Measurements from ENCODE around the gene C17orf67.

Gene C17orf67

DNA sequence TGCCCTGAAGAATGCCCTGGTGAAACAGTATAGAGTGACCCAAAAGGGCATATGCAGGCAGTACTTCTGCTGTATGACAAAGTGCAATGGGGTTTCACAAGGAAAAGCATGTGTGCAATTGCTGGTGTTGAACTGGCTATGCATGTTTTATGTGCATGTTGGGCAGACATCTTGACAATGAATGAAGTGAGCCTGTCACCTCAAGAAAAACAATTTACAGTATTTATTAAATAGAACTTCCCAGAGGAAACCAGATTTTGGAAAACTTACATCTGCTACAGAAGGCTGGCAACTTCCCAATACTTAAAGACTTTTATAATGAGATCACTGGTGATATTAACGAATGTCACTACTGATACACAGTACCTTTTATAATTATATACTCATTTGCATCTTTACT is 30.6 kb downstream of the C17orf67 start:
- Mint-ChIP-seq H3K27ac (no peak overlapping the region), H3K4me1 (no peaks in the 10 kb centered on the region), H3K9me3 (no peaks in the 10 kb centered on the region), H3K4me3 (no peak overlapping the region), H3K36me3 (peaks cover 9% of the 10 kb centered on the region), H3K27me3 (no peaks in the 10 kb centered on the region)

DNA sequence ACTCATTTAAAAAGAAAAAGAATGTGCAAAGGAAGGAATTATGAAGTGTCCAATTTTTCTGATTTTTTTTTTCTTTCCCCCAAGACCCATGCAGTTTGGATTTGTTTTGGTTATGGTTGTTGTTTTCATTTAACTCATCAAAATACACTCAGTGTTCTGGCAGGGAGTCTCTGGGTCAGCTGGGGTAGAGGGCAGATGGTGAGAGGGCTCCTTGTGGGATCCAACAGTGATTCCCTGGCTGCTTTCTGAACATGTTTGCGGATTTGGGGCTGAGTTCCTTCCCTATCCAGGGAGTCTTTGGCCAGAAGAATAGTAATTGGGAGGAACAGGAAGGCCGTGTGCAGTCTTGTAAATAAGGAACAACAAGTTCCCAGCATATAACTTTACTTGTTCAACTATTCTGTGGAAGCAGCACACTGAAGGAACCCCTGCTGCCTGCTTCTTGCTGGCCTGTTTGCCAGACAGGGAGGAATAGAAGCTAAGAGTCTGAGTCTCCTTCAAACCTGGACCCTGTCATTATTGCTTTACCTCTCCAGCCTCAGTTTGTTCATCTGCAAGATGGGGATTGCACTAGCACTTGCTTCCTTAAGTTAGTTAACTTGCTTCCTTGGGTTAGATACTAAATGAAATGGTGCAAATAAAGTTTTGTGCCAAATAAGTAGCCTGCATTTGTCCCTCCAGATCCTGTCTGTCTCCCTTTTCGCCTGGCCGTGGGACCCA is 32.1 kb downstream of the C17orf67 start:
- Mint-ChIP-seq H3K27ac (no peak overlapping the region), H3K4me1 (no peaks in the 10 kb centered on the region), H3K36me3 (peaks cover 5% of the 10 kb centered on the region), H3K27me3 (no peaks in the 10 kb centered on the region), H3K9me3 (no peaks in the 10 kb centered on the region), H3K4me3 (no peak overlapping the region)

DNA sequence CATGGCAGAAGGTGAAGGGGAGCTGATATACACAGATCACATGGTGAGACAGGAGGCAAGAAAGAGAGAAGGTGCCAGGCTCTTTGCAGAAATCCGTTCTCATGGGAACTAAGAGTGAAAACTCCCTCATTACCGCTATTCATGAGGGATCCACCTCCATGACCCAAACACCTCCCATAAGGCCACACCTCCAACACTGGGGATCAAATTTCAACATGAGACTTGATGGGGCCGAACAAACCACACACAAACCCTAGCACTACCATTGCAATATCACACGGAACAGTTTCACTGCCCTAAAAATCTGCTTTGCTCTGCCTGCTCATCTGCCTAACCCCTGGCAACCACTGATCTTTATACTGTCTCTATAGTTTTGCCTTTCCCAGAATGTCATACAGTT is 34.8 kb downstream of the C17orf67 start:
- H3K9me3 Mint-ChIP-seq: no peaks in the 10 kb centered on the region
- no peaks in the 10 kb centered on the region for H3K4me1 Mint-ChIP-seq
- H3K27me3 Mint-ChIP-seq: no peaks in the 10 kb centered on the region
- H3K4me3 Mint-ChIP-seq: no peak overlapping the region
- peaks cover 6% of the 10 kb centered on the region for H3K36me3 Mint-ChIP-seq
- H3K27ac Mint-ChIP-seq: no peak overlapping the region

DNA sequence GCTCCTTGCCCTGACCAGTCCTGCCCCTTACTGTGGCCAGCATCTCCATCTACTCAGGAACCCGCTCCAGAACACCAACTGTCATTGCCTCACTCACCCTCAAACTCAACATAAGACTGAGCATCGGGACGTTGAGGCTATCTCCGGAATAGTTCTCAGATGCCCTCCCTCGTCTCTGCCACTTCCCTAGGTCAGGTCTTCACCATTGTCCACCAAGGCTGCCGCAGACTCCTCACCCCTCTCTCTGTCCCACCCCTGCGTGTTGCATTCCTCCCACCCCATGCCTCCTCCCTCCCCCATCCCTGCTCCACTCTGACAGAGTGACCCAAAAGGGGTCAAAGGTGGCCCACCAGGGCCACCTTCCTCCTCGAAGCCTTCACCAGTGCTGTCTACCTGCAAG is 37.2 kb downstream of the C17orf67 start:
- H3K9me3 Mint-ChIP-seq: peaks cover 7% of the 10 kb centered on the region
- no peak overlapping the region for H3K4me3 Mint-ChIP-seq
- no peaks in the 10 kb centered on the region for H3K27me3 Mint-ChIP-seq
- H3K27ac Mint-ChIP-seq: no peak overlapping the region
- no peaks in the 10 kb centered on the region for H3K4me1 Mint-ChIP-seq
- peaks cover 11% of the 10 kb centered on the region for H3K36me3 Mint-ChIP-seq

DNA sequence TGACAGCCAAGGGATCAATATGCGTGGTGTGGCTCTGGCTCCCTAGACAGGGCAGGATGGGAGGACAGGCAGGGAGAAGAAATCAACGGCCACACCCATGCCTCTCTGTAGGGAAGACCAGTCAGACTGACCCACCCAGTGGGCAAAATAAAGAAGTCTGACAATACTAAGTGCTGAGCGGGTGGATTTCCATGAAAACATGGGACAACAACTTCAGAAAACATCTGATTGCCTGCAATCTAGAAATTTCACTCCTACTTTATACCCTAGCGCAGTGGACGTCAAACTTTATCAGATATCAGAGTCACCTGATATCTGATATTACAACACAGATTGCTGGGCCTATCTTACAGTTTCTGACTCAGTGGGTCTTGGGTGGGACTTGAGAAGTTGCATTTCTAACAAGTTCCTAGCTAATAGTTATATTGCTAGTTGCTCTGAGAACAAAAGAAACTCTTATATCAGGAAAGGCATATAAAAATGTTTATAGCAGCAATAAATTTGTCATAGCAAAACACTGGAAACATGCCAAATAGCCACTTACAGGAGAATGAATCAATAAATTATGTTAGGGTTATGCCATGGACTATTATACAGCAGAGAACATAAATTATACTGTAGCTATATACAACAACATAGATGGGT is 38.4 kb downstream of the C17orf67 start:
- H3K9me3 Mint-ChIP-seq: peaks cover 7% of the 10 kb centered on the region
- no peaks in the 10 kb centered on the region for H3K4me1 Mint-ChIP-seq
- H3K36me3 Mint-ChIP-seq: peaks cover 13% of the 10 kb centered on the region
- no peak overlapping the region for H3K4me3 Mint-ChIP-seq
- no peak overlapping the region for H3K27ac Mint-ChIP-seq
- no peaks in the 10 kb centered on the region for H3K27me3 Mint-ChIP-seq

DNA sequence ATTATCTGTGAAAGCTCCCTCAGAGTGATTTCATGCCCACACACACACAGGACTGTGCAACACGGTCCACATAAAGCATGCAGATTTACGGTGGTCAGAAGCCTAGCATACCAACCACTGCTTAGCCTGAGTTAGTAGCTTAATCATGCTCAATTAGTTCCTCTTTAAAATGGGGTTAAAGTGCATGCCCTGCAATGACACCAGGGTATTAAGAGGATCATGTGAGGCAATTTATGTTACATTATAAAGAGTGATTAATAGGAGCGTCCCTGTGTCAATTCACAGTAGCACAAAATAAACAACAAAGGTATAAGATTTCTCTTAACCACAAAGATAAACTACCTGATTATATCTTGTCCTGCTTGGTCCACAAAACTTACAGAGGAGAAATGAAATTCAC is 39.8 kb downstream of the C17orf67 start:
- Mint-ChIP-seq H3K36me3 (peaks cover 17% of the 10 kb centered on the region), H3K4me1 (no peaks in the 10 kb centered on the region), H3K9me3 (peaks cover 7% of the 10 kb centered on the region), H3K27ac (no peak overlapping the region), H3K27me3 (no peaks in the 10 kb centered on the region), H3K4me3 (no peak overlapping the region)

DNA sequence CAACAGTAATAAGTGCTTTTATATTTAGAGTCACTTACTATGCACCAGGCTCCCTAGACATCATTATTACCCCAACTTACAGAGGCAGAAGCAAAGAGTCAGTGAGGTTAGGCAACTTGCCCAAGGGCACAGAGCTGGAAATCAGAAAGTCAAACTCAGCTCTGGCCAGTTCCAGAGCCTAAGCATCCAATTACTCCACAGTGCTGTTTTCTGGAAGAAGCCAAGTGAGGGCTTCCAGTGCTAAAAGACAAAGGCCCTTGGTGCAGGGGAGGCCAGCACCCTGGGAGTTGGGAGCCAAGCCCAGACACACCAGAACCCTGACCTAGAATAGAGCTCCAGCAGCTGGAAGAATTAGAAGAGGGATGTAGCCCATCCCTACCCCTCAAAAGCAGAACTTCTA is 40.2 kb downstream of the C17orf67 start:
- H3K27ac Mint-ChIP-seq: no peak overlapping the region

DNA sequence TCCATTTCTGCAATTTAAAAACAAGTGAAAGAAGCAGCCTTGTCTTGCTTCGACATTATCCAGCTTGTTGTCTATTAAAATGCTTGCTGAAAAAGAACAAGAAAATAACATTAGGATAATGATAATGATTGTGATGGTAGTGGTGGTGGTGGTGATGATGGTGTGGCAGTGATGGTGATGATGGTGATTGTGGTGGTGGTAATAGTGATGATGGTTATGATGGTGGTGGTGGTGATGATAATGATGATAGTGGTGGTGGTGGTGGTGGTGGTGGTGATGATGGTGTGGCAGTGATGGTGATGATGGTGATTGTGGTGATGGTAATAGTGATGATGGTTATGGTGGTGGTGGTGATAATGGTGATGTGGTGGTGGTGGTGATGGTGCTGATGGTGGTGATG is 41.5 kb downstream of the C17orf67 start:
- Mint-ChIP-seq H3K36me3 (peaks cover 17% of the 10 kb centered on the region), H3K4me3 (no peak overlapping the region), H3K9me3 (peaks cover 7% of the 10 kb centered on the region), H3K27ac (peak overlapping the region; percentile 8), H3K27me3 (no peaks in the 10 kb centered on the region), H3K4me1 (peaks cover 3% of the 10 kb centered on the region)

More for the DNA sequence above, 40.2 kb downstream of the C17orf67 start:
- H3K4me1 Mint-ChIP-seq: no peaks in the 10 kb centered on the region
- H3K9me3 Mint-ChIP-seq: peaks cover 7% of the 10 kb centered on the region
- H3K27me3 Mint-ChIP-seq: no peaks in the 10 kb centered on the region
- no peak overlapping the region for H3K4me3 Mint-ChIP-seq
- H3K36me3 Mint-ChIP-seq: peaks cover 17% of the 10 kb centered on the region

DNA sequence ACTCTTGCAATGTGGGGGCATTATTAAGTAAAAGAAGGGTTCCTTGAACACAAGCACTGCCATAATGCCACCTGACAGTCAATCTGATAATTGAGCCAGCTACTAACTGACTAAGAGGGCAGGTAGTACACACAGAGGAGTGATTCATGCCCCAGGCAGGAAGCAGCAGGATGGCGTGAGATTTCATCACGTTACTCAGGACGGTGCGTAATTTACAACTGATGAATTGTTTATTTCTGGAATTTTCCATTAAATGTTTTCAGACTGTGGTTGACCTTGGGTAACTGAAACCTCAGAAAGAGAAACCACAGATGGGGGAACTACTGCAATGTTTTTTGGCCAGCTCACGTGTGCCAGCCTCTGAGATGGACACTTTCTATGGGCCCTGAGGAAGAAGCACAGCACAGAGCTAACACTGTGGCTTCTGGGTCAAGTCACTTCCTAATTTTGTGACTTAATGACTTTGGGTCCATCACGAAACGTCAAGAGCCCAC is 46.7 kb downstream of the C17orf67 start:
- Mint-ChIP-seq H3K9me3 (peaks cover 2% of the 10 kb centered on the region), H3K27me3 (no peaks in the 10 kb centered on the region), H3K27ac (peak overlapping the region; percentile 97), H3K36me3 (peaks cover 12% of the 10 kb centered on the region), H3K4me3 (peak overlapping the region; percentile 78), H3K4me1 (peaks cover 23% of the 10 kb centered on the region)

DNA sequence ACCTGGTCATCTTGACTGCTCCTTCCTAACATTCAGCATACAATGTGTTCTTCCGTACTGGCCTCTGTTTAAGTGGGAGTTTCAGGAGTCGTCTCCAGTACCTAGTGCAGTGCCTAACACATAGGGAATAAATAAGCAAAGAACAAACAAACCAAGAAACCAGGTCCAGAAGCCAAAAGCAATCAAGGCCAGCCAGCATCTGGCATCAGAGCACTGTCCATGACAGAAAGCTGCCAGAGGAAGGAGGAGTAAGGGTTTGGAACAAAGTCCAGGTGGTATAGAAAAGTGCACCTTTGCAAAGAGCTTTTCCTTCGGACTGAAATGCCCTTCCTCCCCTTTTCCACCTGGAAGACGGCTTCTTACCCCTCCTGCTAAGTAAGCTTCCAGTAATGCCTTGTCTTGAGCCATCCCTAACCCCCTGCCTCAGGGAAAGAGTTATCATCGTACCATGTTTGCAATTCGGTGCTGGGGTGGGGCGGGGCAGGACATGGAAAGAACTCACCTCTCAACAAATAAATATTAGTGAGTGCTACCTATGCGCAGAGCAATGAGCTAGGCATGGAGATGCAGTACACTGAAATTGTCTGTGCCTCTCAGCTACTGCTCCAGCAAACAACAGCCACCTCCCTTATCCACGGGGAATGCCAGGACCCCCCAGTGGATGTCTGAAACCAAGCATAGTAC is 47.6 kb downstream of the C17orf67 start:
- H3K4me1 Mint-ChIP-seq: peaks cover 23% of the 10 kb centered on the region
- no peaks in the 10 kb centered on the region for H3K27me3 Mint-ChIP-seq
- peak overlapping the region; percentile 78 for H3K4me3 Mint-ChIP-seq
- peak overlapping the region; percentile 97 for H3K27ac Mint-ChIP-seq
- peaks cover 12% of the 10 kb centered on the region for H3K36me3 Mint-ChIP-seq
- H3K9me3 Mint-ChIP-seq: no peaks in the 10 kb centered on the region

DNA sequence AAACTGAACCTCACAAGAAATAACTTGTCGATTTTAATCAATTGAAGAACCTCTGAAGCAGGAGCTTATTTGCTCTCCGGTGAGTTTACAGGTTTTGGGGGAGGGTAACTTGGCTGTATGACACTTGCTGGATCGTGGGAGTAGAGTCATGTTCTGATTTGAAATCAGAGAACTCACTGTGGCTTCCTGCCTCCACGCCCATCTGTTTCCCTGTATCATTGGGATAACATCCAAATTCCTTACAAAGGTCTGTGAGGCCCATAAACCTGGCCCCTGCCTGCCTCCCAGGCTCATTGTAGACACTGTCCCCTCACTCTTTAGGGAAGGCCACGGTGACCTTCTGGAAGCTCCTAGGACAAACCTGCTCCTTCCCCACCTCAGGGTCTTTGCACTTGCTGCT is 48.3 kb downstream of the C17orf67 start:
- Mint-ChIP-seq H3K9me3 (no peaks in the 10 kb centered on the region), H3K27ac (peak overlapping the region; percentile 56), H3K27me3 (no peaks in the 10 kb centered on the region), H3K4me1 (peaks cover 26% of the 10 kb centered on the region), H3K36me3 (peaks cover 9% of the 10 kb centered on the region), H3K4me3 (no peak overlapping the region)

DNA sequence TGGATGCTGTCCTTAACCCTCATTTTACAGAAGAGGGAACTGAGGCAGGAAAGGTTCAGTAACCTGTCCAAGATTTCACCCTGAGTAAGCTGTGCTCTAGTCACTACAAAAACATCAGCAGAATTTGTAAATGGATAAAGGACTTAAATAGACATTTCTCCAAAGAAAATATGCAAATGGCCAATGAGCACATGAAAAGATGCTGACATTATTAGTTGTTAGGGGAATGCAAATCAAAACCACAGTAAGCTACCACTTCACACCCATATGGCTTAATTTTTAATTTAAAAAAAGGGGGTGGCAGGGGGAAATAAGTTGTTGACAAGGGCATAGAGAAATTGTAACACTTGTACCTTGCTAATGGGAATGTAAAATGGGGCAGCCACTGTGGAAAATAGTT is 51.4 kb downstream of the C17orf67 start:
- Mint-ChIP-seq H3K4me1 (peaks cover 51% of the 10 kb centered on the region), H3K36me3 (peaks cover 4% of the 10 kb centered on the region), H3K4me3 (no peak overlapping the region), H3K27me3 (no peaks in the 10 kb centered on the region), H3K27ac (no peak overlapping the region), H3K9me3 (no peaks in the 10 kb centered on the region)

DNA sequence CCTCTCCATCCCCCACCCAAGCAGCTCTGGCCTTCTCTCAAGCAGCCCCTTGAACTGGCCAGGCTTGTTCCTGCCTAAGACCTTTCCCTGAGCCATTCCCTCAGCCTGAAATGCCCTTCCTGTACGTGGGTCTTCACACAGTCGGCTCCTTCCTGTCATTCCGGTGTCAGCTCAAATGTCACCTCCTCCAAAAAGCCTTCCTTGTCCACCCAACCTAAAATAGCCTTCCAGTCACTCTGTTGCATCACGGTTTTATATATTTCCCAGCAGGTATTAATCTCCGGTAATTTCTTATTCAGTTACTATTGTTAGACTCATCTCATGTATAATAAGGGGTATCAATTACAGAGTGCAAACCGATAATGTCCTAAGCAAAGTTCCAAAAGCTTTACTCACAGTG is 51.8 kb downstream of the C17orf67 start:
- no peak overlapping the region for H3K27ac Mint-ChIP-seq
- H3K27me3 Mint-ChIP-seq: no peaks in the 10 kb centered on the region
- peaks cover 4% of the 10 kb centered on the region for H3K36me3 Mint-ChIP-seq
- H3K9me3 Mint-ChIP-seq: no peaks in the 10 kb centered on the region
- peaks cover 51% of the 10 kb centered on the region for H3K4me1 Mint-ChIP-seq
- no peak overlapping the region for H3K4me3 Mint-ChIP-seq

DNA sequence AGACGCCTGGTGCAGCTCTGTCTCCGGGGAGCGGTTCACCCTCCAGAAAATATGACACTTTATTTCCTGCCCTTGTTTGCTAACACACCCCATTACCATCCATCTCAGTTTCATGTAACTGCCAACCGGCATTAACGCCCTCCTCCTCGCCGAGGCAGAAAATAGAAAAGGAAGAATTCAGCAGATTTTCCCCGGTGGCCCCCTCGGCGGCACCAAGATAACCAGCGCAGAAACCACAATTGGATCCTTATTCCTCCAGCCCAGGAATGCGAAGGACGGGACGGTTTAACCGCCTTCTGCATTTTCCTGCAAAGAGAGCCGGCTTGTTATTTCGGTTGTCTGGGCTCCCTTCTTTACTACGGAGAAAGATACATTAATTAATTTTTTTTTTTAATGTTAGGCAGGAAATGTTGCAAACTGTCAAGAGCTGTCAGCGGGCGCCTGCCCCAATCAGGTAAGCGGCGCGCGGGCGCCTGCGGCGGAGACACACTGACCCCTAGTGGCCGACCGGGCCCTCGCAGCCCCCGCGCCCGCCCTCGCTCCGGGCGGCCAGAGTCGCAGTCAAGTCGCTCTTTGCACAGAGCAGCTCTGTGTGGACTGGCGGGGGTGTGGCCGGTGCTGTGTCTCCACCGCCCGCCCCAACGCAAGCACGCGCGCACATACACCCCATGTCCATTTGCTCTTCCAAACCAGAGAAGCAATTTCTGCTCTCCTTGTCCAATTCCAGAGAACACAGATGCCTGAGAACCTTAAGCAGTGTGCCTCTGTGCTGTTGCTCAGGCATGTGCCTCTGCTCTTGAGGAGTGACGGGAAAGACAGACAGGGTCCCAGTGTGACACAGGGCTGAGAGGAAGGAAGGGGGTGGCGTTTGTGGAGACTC is 53.6 kb downstream of the C17orf67 start:
- H3K9me3 Mint-ChIP-seq: no peaks in the 10 kb centered on the region
- no peaks in the 10 kb centered on the region for H3K36me3 Mint-ChIP-seq
- H3K27me3 Mint-ChIP-seq: no peaks in the 10 kb centered on the region
- peaks cover 38% of the 10 kb centered on the region for H3K4me1 Mint-ChIP-seq
- peak overlapping the region; percentile 93 for H3K27ac Mint-ChIP-seq
- peak overlapping the region; percentile 90 for H3K4me3 Mint-ChIP-seq

DNA sequence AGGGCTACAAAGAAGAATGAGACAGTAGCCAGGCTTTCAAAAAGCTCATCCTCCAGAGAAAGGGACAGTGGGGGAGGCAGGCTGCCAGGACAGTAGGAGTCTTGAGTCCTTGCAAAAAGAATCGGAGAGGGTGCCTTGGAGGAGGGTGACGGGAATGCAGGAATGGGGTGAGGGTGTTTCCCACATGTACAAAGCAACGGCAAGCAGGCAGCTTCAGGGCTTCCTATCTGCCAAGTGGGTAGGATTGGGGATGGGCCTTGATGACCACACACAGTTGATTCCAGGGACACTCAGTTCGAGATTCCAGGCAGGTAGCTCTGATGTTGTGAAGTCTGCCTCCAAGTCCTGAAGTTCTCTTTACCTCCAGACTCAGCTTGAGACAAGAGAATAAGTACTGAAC is 54.4 kb downstream of the C17orf67 start:
- Mint-ChIP-seq H3K27ac (peak overlapping the region; percentile 55), H3K4me1 (peaks cover 35% of the 10 kb centered on the region), H3K36me3 (no peaks in the 10 kb centered on the region), H3K9me3 (no peaks in the 10 kb centered on the region), H3K27me3 (no peaks in the 10 kb centered on the region), H3K4me3 (peak overlapping the region; percentile 90)

Data from activated naive CD4-positive, alpha-beta T cell treated with anti-CD3 and anti-CD28 coated beads, Interleukin-2, amount 50 U/mL, for 24 hours (primary cell).